ENCODE results near the gene NOP16. TPM values are rescaled to one million over a fixed set of nuclear protein-coding genes. Genes with fewer than 3 reads are reported as not detected.
"Not testable (repeated sequence)": the region's sequence is repeated elsewhere in the genome, so short reads cannot be mapped to it uniquely, and the experiment has no call there.

Gene NOP16
- total RNA-seq, 1 experiment from 2014 or later = 43.5 TPM

DNA sequence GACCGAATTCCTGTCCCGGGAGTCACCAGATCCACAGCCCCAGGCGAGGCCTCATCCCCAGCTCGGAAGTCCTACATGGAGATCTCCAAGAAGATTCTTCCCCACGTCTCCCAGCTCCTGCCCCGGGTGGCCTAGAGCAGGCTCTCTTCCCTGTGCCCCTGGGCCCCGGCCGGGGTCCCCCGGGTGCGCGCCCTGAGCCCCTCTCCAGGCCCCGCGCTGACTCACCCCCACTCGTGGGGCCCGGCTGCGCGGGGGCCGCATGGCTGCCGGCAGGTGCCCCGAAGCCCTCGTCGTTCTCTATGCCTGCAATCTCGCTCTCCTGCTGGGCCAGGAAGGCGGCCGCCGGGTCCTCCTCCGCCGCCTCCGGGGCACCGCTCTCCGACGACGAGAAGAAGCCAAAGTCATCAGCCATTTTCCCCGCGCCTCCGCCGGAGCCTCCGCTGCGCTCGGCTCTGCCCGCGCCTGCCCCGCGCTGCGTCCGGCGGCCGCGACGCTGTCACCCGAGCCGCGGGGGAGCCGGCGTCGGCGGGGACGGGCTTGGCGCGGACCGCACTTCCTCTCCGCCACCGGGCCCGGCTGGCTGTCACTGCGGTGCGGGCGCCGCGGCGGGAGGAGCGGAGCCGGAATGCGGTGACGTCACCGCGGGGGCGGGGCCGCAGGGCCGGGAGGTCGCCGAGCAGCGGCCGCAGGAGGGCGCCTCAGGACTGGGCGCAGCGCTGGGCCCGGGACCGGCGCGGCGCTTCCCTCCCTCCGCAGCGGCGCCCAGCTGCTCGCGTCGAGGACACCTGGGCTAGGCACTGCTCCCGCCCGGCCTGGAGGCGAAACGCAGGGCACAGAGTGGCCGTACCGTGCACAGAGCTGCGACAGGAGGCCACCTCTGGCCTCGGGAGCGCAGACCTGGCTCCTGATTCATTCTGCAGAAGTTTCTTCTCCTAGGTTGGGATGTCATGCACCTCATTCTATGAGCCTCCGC lies 27.8 kb upstream of the NOP16 start, which contains the start of gene CLTB:
Gene CLTB (minus strand): TSS at position 588 of the 973 bp plus-strand sequence. CDS start 176 bp downstream, at position 412.
- Histone ChIP-seq H3K4me1 (replicated peaks) (peaks cover 24% of the 10 kb centered on the region), H3K27ac (peak within 1 kb of the TSS; percentile 86), H3K36me3 (peaks cover 13% of the 10 kb centered on the region), H3K27me3 (replicated peaks) (0 out of 2 replicates have a peak, but pooled peaks cover 2% of the 10 kb centered on the region), H3K9me3 (replicated peaks) (peaks cover 14% of the 10 kb centered on the region), H3K4me3 (peak within 1 kb of the TSS; percentile 98)
- peak; percentile 90 for DNase-seq (ENCODE audit: low read depth in 1 of 2, low spot score in 2 of 2)

DNA sequence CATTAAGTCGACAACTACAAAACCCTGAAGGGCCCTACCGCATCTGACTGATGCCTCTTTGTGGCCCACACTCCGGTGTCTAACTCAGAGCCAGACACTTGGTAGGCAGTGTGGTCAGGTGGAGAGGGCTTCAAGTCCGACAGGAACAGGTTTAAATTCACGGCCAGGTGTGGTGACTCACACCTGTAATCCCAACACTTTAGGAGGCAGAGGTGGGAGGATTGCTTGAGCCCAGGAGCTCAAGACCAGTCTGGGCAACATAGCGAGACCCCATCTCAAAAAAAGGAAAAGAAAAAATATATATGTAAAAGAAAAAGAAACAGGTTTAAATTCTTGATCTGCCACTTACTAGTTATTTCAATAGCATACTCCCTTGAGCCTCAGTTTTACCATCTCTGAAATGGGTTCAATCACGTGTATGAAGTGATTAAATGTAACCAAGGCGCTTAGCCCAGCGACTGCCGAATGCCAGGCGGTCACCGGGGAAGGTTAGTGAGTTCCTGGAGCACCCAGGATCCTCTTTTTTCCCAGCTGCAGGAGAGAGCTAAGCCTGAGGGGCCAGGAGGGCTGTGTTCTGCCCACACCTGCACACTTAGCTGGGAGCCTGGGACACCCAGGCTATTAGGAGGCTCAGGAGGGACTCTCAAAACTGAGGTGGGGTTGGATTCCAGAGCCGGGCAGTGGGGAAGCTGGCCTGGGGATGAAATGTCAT lies 27.0 kb upstream of the NOP16 start:
- H3K9me3 ChIP-seq (replicated peaks) = peaks cover 5% of the 10 kb centered on the region; the same call in 1 of the 2 replicates
- no peak for DNase-seq (ENCODE audit: low read depth in 1 of 2, low spot score in 2 of 2)
- H3K27me3 ChIP-seq (replicated peaks) = no peaks in the 10 kb centered on the region
- peak overlapping the region; percentile 98 for H3K4me3 ChIP-seq
- peak overlapping the region; percentile 86 for H3K27ac ChIP-seq
- H3K36me3 ChIP-seq = peaks cover 17% of the 10 kb centered on the region
- peaks cover 24% of the 10 kb centered on the region for H3K4me1 ChIP-seq (replicated peaks)

DNA sequence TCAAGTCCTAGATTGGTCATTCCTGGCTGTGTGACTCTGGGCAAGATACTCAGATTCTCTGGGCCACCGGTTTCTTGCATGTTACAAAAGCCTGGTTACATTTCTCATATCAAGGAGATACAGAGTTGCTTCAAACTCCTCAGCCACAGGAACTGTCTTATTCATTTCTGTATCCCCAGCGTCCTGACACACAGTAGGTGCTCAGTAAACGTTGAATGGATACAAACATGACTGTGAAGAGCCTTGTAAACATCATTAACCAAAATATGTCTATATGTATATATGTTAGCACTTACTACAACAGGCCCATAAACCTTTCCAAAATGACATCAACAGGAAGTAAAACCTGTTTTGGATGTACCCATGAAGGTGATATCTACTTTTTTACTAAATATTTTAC lies 26.3 kb upstream of the NOP16 start:
- Histone ChIP-seq H3K27me3 (replicated peaks) (no peaks in the 10 kb centered on the region), H3K36me3 (peaks cover 24% of the 10 kb centered on the region), H3K4me3 (no peak overlapping the region), H3K27ac (no peak overlapping the region), H3K9me3 (replicated peaks) (peaks cover 3% of the 10 kb centered on the region; the same call in 1 of the 2 replicates), H3K4me1 (replicated peaks) (peaks cover 24% of the 10 kb centered on the region)
- no peak for DNase-seq (ENCODE audit: low read depth in 1 of 2, low spot score in 2 of 2)

DNA sequence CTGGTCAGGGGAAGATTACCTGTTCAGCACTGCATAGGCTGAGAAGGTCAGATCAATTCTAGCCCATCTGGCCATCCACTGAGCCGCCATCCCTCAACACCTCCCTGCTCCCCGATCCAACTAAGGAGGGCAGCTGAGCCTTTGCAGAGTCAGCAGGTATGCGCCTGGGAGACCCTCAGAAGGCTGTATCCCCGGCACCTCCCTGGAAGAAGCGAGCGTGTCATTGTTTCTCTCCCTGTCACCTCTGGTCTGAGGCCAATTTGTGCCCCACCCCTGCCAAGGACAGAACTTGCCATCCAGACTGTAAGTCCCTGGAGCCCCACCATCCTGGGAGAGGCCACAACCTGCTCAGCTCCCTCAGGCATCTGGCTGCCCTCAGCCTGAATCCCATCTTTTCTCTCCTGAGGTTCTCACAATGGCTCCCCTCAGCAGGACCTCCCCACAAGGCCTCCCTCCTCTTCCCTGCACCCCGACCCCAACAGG lies 25.4 kb upstream of the NOP16 start:
- peaks cover 3% of the 10 kb centered on the region; the same call in 1 of the 2 replicates for H3K9me3 ChIP-seq (replicated peaks)
- H3K27me3 ChIP-seq (replicated peaks) = no peaks in the 10 kb centered on the region
- H3K36me3 ChIP-seq = peaks cover 28% of the 10 kb centered on the region
- H3K4me3 ChIP-seq = no peak overlapping the region
- peaks cover 24% of the 10 kb centered on the region for H3K4me1 ChIP-seq (replicated peaks)
- no peak for DNase-seq (ENCODE audit: low read depth in 1 of 2, low spot score in 2 of 2)
- H3K27ac ChIP-seq = no peak overlapping the region

DNA sequence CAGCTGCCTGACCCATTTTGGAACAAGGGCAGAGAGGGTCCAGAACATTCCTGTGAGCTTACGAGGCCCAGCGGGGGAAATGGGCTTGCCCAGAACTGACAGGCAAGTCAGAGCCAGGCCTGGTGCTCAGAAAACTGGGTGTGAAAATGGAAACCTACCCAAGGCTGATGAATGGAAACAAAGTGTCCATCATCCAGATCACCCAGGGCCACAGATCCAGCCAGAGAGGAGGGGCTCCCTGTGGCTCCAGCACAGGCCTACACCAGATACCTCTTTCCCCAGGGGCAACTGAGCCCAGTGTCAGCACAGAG lies 24.8 kb upstream of the NOP16 start:
- Histone ChIP-seq H3K36me3 (peaks cover 28% of the 10 kb centered on the region), H3K27ac (no peak overlapping the region), H3K4me1 (replicated peaks) (peaks cover 24% of the 10 kb centered on the region), H3K27me3 (replicated peaks) (no peaks in the 10 kb centered on the region), H3K4me3 (no peak overlapping the region), H3K9me3 (replicated peaks) (peaks cover 3% of the 10 kb centered on the region; the same call in 1 of the 2 replicates)
- DNase-seq (ENCODE audit: low read depth in 1 of 2, low spot score in 2 of 2) = no peak

DNA sequence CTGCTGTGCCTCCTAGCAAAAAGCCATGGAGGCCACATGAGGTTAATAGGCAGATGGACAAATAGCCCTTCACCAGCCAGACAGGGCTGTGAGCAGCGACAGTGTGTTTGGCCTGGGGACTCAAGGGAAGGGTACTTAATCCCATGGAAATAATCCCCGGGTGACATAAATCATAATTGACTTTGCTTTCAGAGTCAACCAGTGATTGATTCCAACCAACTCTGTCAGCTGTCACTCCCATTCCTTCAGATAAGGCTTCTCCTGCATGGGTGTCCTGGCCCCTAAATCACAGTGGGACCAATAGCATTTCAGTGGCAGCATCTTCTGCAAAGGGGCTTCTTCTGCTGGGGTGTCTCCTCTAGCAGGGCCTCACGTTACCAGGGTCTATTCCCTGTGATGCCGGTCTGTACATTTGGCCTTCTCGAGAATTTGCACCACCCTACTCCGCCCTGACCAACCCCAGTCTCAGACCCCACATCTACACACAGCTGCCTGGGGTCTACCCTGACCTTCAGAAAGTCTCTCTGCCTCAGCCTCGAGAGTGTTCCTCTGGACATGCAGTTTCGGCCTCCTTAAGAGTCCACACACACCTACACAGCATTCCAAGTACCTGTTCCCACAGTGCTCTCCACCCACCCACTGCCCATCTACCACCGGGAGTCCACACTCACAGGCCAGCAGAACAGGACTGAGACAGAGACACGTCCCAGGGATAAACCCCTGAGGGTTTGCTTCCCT lies 24.3 kb upstream of the NOP16 start:
- Histone ChIP-seq H3K36me3 (peaks cover 30% of the 10 kb centered on the region), H3K9me3 (replicated peaks) (peaks cover 3% of the 10 kb centered on the region; the same call in 1 of the 2 replicates), H3K4me3 (no peak overlapping the region), H3K27me3 (replicated peaks) (no peaks in the 10 kb centered on the region), H3K27ac (no peak overlapping the region), H3K4me1 (replicated peaks) (peaks cover 24% of the 10 kb centered on the region)
- no peak for DNase-seq (ENCODE audit: low read depth in 1 of 2, low spot score in 2 of 2)

DNA sequence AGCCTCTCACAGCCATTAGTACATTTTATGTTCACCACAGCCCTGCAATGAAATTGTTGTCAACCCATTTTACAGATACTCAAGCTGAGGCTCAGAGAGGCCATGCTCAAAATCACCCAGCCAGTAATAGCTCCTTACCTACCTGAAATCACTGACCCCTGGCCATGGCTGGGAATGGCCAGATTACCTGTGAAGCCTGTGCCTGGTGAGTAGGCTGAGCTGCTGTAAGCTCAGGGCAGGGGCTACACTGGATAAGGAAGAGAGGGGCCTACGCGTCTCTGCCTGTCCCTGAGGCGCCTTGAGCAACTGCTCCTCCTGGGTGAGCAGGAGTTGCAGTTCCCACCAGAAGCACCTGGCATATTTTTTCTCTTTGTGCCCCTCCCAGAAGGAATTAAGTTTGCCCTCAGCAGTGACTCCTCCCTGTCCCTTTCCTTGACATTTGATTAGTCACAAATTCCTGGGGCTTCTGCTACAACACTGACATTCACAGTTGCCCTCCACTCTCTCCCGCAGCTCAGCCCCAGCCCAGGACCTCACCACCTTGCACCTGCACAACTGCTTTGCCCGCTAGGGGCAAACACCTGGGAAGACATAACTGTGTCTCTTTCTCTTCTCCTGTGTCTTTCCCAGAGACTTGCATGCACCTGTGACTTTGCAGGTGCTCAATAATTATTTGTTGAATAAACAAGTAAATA lies 22.2 kb upstream of the NOP16 start:
- DNase-seq (ENCODE audit: low read depth in 1 of 2, low spot score in 2 of 2) = no peak
- Histone ChIP-seq H3K9me3 (replicated peaks) (no peaks in the 10 kb centered on the region), H3K36me3 (peaks cover 42% of the 10 kb centered on the region), H3K4me3 (no peak overlapping the region), H3K4me1 (replicated peaks) (peaks cover 9% of the 10 kb centered on the region), H3K27me3 (replicated peaks) (no peaks in the 10 kb centered on the region), H3K27ac (no peak overlapping the region)

DNA sequence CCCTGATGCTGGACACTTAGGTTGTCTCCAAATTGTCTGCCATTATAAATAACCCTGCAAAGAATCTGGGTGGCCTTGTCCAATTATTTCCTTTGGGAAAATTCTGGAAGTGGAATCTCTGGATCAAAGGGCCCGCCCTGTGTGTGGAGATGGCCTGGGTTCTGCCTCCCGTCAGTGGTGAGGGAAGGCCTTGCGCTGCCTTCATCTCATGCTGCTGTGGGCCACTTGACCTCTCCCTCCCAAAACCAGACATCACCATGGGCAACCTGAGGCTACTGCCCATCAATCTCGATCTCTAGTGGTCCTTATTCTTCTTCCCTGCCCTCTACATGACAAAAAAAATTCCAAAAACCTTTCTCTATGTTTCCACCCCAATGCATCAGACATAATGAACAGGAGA lies 21.4 kb upstream of the NOP16 start:
- Histone ChIP-seq H3K27me3 (replicated peaks) (no peaks in the 10 kb centered on the region), H3K36me3 (peaks cover 49% of the 10 kb centered on the region), H3K9me3 (replicated peaks) (no peaks in the 10 kb centered on the region), H3K4me3 (no peak overlapping the region), H3K4me1 (replicated peaks) (0 out of 2 replicates have a peak, but pooled peaks cover 3% of the 10 kb centered on the region), H3K27ac (no peak overlapping the region)
- DNase-seq (ENCODE audit: low read depth in 1 of 2, low spot score in 2 of 2) = no peak

DNA sequence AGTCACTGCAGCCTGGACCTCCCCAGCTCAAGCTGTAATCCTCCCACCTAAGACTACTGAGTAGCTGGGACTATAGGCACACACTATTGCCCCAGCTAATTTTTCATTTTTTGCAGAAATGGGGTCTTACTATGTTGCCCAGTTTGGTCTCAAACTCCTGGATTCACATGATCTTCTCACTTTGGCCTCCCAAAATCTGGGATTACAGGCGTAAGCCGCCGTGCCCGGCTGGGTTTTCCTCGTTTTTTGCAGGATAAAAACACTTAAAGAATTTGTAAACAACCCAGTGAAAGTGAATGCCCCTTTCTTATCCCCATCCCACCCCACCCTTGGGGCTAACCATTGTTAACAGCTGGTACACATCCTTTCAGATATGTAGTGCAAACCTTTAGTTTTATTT lies 20.2 kb upstream of the NOP16 start:
- no peak overlapping the region for H3K27ac ChIP-seq
- H3K4me1 ChIP-seq (replicated peaks) = 0 out of 2 replicates have a peak, but pooled peaks cover 3% of the 10 kb centered on the region
- H3K9me3 ChIP-seq (replicated peaks) = no peaks in the 10 kb centered on the region
- H3K27me3 ChIP-seq (replicated peaks) = no peaks in the 10 kb centered on the region
- H3K36me3 ChIP-seq = peaks cover 60% of the 10 kb centered on the region
- H3K4me3 ChIP-seq = no peak overlapping the region
- no peak for DNase-seq (ENCODE audit: low read depth in 1 of 2, low spot score in 2 of 2)

DNA sequence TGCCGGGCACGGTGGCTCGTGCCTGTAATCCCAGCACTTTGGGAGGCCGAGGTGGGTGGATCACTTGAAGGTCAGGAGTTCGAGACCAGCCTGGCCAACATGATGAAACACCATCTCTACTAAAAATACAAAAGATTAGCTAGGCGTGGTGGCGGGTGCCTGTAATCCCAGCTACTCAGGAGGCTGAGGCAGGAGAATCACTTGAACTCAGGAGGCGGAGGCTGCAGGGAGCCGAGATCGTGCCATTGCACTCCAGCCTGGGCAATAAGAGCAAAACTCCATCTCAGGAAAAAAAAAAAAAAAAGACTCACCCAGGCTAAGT lies 19.8 kb upstream of the NOP16 start:
- not testable (repeated sequence) for H3K4me3 ChIP-seq; H3K4me1 ChIP-seq (replicated peaks); H3K27ac ChIP-seq; H3K27me3 ChIP-seq (replicated peaks); H3K9me3 ChIP-seq (replicated peaks); DNase-seq (ENCODE audit: low read depth in 1 of 2, low spot score in 2 of 2)
- peaks cover 62% of the 10 kb centered on the region for H3K36me3 ChIP-seq

DNA sequence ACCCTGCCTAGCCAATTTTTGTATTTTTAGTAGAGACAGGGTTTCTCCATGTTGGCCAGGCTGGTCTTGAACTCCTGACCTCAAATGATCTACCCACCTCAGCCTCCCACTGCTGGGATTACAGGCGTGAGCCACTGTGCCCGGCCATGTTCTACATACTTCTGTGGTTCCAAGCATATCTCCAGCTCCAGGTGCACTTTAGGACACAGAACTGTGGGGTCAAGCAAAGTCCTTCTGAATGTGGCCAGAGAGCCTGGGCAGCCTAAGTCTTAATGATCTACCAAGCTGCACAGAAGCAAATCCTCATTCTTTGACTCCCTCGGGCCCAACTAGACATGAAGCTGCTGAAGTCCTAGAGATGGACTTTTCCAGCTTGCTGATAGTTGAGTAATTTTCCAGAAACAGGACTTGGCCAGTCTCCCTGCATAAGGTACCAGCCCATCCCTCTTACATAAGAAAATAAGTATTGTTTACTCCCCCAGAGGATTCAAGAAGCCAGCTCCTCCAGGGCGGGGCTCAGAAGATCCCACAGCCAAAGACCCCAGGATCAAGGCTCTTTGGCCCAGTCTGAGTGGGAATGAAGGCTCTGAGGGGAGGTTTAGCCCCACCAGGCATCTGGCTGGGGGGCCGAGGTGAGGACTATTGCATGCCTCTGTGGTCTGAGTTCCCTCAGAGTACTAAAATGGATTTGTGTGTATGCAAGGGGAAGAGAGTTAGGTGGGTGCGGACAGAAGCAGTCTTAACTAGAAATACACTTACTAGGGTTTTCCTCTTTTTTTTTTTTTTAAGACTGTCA lies 19.3 kb upstream of the NOP16 start:
- H3K4me3 ChIP-seq = no peak overlapping the region
- DNase-seq (ENCODE audit: low read depth in 1 of 2, low spot score in 2 of 2) = no peak
- H3K27ac ChIP-seq = no peak overlapping the region
- H3K4me1 ChIP-seq (replicated peaks) = 0 out of 2 replicates have a peak, but pooled peaks cover 3% of the 10 kb centered on the region
- no peaks in the 10 kb centered on the region for H3K9me3 ChIP-seq (replicated peaks)
- no peaks in the 10 kb centered on the region for H3K27me3 ChIP-seq (replicated peaks)
- H3K36me3 ChIP-seq = peaks cover 62% of the 10 kb centered on the region

DNA sequence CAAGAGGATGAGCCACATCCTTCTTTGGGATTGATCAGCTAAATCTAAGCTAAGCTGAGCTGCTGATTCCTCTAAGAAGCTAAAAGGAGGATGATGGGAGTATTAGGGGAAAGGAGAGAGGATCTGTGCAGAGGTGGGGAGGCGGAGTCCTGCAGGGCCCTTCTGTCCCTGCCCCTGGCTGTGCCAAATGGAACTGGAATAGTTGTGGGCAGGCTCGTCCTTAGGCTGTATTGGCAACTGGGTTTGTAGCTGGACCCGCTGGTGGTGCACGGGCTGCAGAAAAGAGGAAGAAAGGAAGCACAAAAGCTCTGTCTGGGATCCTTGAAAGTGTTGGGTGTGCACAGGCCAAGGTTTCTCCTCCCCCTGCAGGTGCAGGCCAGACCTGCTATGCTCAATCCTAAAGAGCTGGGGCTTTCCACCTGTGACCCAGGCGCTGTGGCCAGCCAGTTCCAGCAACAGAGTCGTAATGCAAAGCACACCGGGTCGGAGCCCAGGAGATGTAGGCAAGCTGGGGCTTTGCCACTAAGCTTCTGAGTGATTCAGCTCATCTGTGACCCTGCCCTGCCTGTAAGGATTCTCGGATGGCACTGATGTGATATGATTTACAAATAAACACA lies 18.1 kb upstream of the NOP16 start:
- Histone ChIP-seq H3K27me3 (replicated peaks) (no peaks in the 10 kb centered on the region), H3K36me3 (peaks cover 64% of the 10 kb centered on the region), H3K9me3 (replicated peaks) (no peaks in the 10 kb centered on the region), H3K4me1 (replicated peaks) (0 out of 2 replicates have a peak, but pooled peaks cover under 1% of the 10 kb centered on the region), H3K4me3 (no peak overlapping the region), H3K27ac (no peak overlapping the region)
- DNase-seq (ENCODE audit: low read depth in 1 of 2, low spot score in 2 of 2) = no peak
